Stimulated activated memory B cell treated with anti-CD40 and anti-IgM and Interleukin-4, amounts not matched to agents 10 μg/mL and 1 μg/mL and 100 μg/mL, for 72 hours (primary cell): ENCODE data around the gene IKZF3.

ENCODE experiments used
- ATAC-seq: fragments of 150-1000 bp; cut with Tn5 transposase; 2 replicates; pipeline ENCODE4 v1.10.0; 2021
- H3K27ac Mint-ChIP-seq: one replicate; pipeline ENCODE4 v1.8.0; 2022; ENCODE audit warnings: mild to moderate bottlenecking, mixed read lengths
- H3K27me3 Mint-ChIP-seq: one replicate; pipeline ENCODE4 v1.8.0; 2022; ENCODE audit warnings: mixed read lengths
- H3K36me3 Mint-ChIP-seq: one replicate; pipeline ENCODE4 v1.8.0; 2022; ENCODE audit warnings: mixed read lengths
- H3K4me1 Mint-ChIP-seq: one replicate; pipeline ENCODE4 v1.8.0; 2022; ENCODE audit warnings: mixed read lengths
- H3K4me3 Mint-ChIP-seq: one replicate; pipeline ENCODE4 v1.8.0; 2022; ENCODE audit warnings: mild to moderate bottlenecking, moderate library complexity, mixed read lengths
- H3K9me3 Mint-ChIP-seq: one replicate; pipeline ENCODE4 v1.8.0; 2022; ENCODE audit warnings: mixed read lengths

Gene IKZF3

DNA sequence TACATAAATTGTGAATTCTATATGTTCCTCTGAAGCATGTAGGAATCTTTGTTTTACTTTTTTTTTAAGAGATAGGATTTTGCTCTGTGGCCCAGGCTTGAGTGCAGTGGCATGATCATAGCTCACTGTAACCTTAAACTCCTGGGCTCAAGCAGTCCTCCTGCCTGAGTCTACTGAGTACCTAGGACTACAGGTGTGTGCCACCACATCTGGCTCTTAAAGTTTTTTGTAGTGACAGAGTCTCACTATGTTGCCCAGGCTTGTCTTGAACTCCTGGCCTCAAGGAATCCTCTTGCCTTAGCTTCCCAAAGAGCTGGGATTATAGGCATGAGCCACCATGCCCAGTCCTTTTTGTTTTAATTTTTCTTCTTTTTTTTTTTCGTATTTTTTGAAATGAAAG, 25.3 kb downstream of the IKZF3 start:
- no peak overlapping the region for H3K4me3 Mint-ChIP-seq
- peaks cover 70% of the 10 kb centered on the region for H3K4me1 Mint-ChIP-seq
- H3K36me3 Mint-ChIP-seq: peaks cover 68% of the 10 kb centered on the region
- H3K9me3 Mint-ChIP-seq: peaks cover 10% of the 10 kb centered on the region
- H3K27ac Mint-ChIP-seq: peak overlapping the region; percentile 70
- no peaks in the 10 kb centered on the region for H3K27me3 Mint-ChIP-seq
- no peak for ATAC-seq

DNA sequence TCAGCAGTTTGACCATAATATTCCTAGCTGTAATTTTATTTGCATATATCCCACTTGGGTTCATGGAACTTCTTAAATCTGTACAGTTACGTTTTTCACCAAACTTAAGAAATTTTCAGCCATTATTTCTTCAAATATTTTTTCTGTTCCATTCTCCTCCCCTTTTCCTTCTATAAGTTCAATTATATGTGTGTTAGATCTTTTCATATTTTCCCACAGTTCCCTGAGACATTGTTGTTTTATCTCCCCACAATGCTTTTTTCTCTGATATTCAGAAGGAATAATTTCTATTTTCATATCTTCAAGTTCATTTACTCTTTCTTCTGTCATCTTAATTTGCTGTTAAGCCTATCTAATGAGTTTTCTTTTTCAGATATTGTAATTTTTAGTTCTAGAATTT, 26.1 kb downstream of the IKZF3 start:
- Mint-ChIP-seq H3K36me3 (peaks cover 75% of the 10 kb centered on the region), H3K9me3 (peaks cover 10% of the 10 kb centered on the region), H3K4me3 (no peak overlapping the region), H3K27ac (peak overlapping the region; percentile 70), H3K4me1 (peaks cover 69% of the 10 kb centered on the region), H3K27me3 (no peaks in the 10 kb centered on the region)
- no peak for ATAC-seq

DNA sequence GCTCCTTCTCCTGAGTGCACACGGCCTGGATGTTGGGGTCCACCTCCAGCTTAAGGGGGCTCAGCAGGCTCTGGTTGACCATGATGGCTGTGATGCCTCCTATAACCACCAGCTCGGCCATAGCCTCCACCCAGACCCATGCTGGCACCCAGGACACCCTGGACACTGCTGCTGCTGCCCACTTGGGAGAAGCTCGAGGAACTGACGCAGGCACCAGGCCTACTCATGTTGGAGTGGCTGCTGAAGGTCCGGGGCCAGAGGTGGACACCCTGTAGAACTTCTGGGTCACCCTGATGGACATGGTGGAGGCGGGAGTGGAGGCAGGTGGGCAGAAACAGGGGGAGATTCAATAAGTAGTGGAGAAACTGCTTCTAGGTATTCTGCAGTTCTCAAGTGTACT, 28.0 kb downstream of the IKZF3 start:
- ATAC-seq: no peak
- H3K36me3 Mint-ChIP-seq: peaks cover 88% of the 10 kb centered on the region
- H3K9me3 Mint-ChIP-seq: peaks cover 10% of the 10 kb centered on the region
- no peak overlapping the region for H3K4me3 Mint-ChIP-seq
- peaks cover 62% of the 10 kb centered on the region for H3K4me1 Mint-ChIP-seq
- no peaks in the 10 kb centered on the region for H3K27me3 Mint-ChIP-seq
- H3K27ac Mint-ChIP-seq: peak overlapping the region; percentile 65

DNA sequence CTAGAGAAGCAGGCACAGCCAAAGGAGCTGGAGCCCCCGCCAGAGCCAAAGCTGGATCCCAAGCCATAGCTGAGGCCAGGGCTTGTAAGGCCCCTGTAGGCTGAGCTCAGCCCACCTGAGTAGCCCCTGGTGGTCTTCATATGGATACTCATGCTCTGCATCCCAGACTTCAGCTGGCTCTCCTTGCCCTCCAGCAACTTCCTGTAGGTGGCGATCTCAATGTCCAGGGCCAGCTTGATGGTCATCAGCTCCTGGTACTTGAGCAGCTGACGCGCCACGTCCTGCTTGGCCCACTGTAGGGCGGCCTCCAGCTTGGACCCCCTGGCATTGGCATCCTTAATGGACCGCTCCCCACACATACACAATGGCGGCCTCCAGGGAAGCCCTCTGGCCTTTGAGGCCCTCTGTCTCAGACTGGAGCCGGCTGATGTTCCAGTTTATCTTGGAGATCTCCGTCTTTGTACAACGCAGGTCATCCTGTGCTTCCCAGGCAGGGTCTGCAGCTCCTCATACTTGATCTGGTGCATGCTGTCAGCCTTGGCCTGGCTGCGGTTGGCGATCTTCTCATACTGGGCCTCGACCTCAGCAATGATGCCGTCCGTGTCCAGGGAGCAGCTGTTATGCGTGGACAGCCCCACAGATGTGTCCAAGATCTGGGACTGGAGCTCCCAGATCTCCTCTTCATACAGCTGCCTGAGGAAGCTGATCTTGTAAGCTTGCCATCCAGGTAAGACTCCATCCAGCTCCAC, 28.9 kb downstream of the IKZF3 start:
- Mint-ChIP-seq H3K36me3 (peaks cover 88% of the 10 kb centered on the region), H3K9me3 (peaks cover 10% of the 10 kb centered on the region), H3K4me3 (no peak overlapping the region), H3K4me1 (peaks cover 54% of the 10 kb centered on the region), H3K27ac (peak overlapping the region; percentile 84), H3K27me3 (no peaks in the 10 kb centered on the region)
- ATAC-seq: no peak

DNA sequence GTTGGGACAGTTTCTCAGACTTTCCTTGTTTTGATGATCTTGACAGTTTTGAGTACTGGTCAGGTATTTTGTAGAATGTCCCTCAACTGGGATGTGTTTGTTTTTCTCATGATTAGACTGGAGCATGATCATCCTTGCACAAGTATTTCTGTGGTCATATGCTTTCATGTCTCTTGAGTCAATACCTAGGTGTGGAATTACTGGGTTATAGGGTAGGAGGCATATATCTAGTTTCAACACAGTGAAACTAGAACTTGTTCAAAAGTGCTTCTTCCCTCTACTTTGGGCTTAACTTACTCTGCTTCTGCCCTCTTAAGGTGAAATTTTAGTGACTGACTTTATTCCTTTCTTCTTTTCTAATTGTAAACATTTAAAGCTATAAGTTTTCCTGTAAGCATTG, 30.1 kb downstream of the IKZF3 start:
- Mint-ChIP-seq H3K27me3 (no peaks in the 10 kb centered on the region), H3K36me3 (peaks cover 85% of the 10 kb centered on the region), H3K9me3 (peaks cover 10% of the 10 kb centered on the region), H3K4me1 (peaks cover 50% of the 10 kb centered on the region), H3K27ac (peak overlapping the region; percentile 84), H3K4me3 (no peak overlapping the region)
- no peak for ATAC-seq

DNA sequence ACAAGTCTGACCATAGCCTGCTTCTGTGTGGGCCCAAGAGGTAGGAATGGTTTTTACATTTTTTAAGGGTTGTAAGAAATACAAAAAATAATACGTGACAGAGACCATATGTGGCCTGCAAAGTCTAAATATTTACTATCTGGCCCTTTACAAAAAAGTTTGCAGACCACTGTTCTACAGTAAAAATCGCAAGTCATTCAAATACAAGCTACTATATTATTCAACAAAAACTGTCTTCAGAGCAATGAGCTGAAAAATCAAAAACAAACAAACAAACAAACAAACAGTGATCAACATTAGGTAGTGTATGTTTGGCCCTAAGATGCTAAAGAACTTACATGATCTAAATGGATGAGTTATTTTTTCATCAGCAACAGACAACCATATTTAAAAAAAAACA, 32.5 kb downstream of the IKZF3 start:
- H3K36me3 Mint-ChIP-seq: peaks cover 90% of the 10 kb centered on the region
- no peak for ATAC-seq
- H3K27me3 Mint-ChIP-seq: no peaks in the 10 kb centered on the region
- H3K9me3 Mint-ChIP-seq: peaks cover 2% of the 10 kb centered on the region
- H3K4me1 Mint-ChIP-seq: peaks cover 50% of the 10 kb centered on the region
- no peak overlapping the region for H3K27ac Mint-ChIP-seq
- no peak overlapping the region for H3K4me3 Mint-ChIP-seq

DNA sequence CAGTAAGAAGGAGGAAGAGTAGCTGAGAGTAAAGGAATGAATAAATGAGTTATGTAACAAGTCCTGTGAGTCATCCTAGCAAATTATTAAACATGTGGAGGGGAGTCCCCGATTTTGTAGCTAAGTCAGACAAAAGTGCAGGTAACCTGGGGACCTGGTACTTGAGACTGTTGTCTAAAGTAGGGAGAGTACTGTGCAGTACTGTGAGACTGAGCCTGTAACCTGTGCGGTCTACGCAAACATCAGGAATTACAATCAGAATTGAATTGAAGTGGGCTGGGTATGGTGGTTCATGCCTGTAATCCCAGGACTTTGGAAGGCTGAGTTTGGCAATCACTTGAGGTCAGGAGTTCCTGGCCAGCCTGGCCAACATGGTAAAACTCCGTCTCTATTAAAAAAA, 35.7 kb downstream of the IKZF3 start:
- peak overlapping the region; percentile 69 for H3K27ac Mint-ChIP-seq
- no peaks in the 10 kb centered on the region for H3K27me3 Mint-ChIP-seq
- H3K9me3 Mint-ChIP-seq: peaks cover 11% of the 10 kb centered on the region
- peaks cover 25% of the 10 kb centered on the region for H3K4me1 Mint-ChIP-seq
- H3K4me3 Mint-ChIP-seq: no peak overlapping the region
- H3K36me3 Mint-ChIP-seq: peaks cover 93% of the 10 kb centered on the region
- no peak for ATAC-seq

DNA sequence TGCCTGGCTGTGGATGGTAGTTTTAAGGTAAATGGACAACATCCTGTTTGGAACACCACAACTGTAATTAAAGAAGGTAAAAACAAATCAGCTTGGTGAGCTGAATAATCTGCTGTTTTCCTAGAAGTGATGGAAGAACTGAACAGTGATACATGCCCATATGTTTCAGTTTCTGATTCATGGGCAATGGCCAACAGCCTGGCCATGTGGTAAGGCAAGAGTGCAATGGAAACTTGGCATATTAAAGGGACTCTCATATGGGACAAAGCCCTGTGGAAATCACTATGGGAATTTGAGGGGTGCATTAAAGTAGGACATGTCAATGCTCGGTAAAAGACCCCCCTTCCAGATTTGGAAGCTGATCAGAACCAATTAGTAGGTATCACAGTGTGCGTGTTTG, 37.8 kb downstream of the IKZF3 start:
- Mint-ChIP-seq H3K27ac (peak overlapping the region; percentile 32), H3K27me3 (no peaks in the 10 kb centered on the region), H3K36me3 (peaks cover 93% of the 10 kb centered on the region), H3K9me3 (peaks cover 18% of the 10 kb centered on the region), H3K4me3 (no peak overlapping the region), H3K4me1 (peaks cover 32% of the 10 kb centered on the region)
- no peak for ATAC-seq

DNA sequence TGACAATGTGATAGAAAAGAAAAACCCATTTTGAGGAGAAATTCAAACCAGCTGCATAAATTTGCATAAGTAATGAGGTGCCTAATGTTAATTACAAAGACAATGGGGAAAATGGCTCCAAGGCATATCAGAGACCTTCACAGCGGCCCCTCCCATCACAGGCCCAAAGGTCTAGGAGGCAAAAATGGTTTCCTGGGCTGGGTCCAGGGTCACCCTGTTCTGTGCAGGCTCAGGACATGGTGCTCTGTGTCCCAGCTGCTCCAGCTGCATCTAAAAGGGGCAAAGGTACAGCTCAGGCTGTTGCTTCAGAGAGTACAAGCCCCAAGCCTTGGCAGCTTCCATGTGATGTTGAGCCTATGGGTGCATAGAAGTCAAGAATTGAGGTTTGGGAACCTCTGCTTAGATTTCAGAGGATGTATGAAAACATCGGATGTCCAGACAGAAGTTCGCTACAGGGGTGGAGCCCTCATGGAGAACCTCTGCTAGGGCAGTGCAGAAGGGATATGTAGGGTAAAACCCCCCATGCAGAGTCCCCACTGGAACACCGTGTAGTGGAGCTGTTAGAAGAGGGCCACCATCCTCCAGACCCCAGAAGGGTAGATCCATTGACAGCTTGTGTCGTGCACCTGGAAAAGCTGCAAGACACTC, 40.6 kb downstream of the IKZF3 start:
- Mint-ChIP-seq H3K4me3 (no peak overlapping the region), H3K36me3 (peaks cover 92% of the 10 kb centered on the region), H3K27me3 (no peaks in the 10 kb centered on the region), H3K27ac (peak overlapping the region; percentile 90), H3K4me1 (peaks cover 51% of the 10 kb centered on the region), H3K9me3 (peaks cover 18% of the 10 kb centered on the region)
- no peak for ATAC-seq

DNA sequence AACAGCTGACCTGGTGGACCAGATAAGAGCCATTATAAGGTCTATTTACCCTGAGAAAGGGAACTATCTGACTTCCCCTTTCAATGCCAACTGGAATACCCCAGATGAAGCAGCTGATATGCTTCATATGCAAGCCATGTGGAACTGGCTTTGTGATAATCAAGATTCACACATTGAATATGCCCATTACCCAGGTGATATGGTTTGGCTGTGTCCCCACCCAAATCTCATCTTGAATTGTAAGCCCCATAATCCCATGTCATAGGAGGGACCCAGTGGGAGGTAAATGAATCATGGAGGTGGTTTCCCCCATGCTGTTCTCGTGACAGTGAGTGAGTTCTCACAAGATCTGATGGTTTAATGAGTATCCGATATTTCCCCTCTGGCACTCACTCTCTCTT, 42.1 kb downstream of the IKZF3 start:
- Mint-ChIP-seq H3K36me3 (peaks cover 81% of the 10 kb centered on the region), H3K9me3 (peaks cover 18% of the 10 kb centered on the region), H3K27me3 (no peaks in the 10 kb centered on the region), H3K27ac (peak overlapping the region; percentile 90), H3K4me1 (peaks cover 45% of the 10 kb centered on the region), H3K4me3 (peak overlapping the region; percentile 12)
- ATAC-seq: peak; percentile 81

DNA sequence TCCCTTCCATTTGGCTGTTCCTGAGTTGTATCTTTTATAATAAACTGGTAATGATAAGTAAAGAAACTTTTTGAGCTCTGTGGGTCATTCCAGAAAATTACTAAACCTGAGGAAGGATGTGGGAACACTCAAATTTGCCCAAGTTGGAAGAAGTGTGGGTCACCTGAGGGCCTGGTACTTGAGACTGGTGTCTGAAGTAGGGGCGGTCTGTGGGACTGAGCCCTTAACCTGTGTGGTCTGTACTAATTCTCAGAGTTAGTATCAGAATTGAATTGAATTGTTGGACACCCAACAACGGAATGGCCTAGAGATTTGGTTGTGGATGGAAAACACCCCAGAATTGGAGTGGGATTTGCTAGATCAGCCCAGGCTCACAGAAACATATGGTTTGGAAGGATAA, 43.1 kb downstream of the IKZF3 start:
- H3K27me3 Mint-ChIP-seq: no peaks in the 10 kb centered on the region
- peaks cover 71% of the 10 kb centered on the region for H3K36me3 Mint-ChIP-seq
- ATAC-seq: no peak
- peaks cover 45% of the 10 kb centered on the region for H3K4me1 Mint-ChIP-seq
- no peak overlapping the region for H3K4me3 Mint-ChIP-seq
- peak overlapping the region; percentile 90 for H3K27ac Mint-ChIP-seq
- H3K9me3 Mint-ChIP-seq: peaks cover 18% of the 10 kb centered on the region

DNA sequence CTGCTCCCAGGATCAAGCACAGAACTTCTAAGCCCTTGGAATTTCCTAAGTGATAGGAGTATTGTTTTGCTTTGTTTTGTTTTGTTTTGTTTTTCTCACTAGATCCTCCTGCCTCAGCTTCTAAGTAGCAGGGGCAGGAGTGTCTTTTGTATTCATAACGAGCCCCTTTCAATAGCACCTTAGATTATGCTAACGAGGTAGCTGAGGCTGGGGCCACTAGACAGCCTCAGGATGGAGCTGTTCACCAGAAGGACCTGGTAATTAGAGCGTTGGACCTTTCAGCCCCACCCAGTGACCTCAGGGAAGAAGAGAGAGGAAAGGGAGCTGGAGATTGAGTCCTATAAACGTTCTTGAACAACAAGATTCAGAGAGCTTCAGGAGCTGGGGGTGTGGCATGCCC, 43.6 kb downstream of the IKZF3 start:
- peaks cover 70% of the 10 kb centered on the region for H3K36me3 Mint-ChIP-seq

DNA sequence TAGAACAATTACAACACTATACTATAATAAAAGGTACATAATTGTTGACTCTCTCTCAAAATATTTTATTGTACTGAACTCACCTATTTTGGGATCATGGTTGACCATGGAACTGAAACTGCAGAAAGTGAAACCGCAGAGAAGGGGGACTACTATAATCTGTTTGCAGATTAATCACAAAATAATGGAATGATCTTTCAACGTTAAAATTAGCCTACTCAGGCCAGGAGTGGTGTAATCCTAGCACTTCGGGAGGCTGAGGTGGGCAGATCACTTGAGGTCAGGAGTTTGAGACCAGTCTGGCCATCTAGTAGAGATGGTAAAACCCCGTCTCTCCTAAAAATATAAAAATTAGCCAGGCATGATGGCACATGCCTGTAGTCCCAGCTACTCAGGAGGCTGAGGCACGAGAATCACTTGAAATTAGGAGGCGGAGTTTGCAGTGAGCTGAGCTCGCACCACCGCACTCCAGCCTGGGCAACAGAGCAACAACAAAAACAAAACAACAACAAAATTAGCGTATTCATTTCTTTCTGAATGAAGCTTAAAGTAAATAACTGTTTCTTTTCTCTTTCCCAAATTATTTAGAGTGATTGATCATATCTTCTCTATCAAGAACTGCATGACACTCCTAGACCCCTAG, 45.6 kb downstream of the IKZF3 start:
- no peak for ATAC-seq
- peaks cover 6% of the 10 kb centered on the region for H3K9me3 Mint-ChIP-seq
- H3K27me3 Mint-ChIP-seq: no peaks in the 10 kb centered on the region
- H3K27ac Mint-ChIP-seq: peak overlapping the region; percentile 90
- peak overlapping the region; percentile 42 for H3K4me3 Mint-ChIP-seq
- H3K36me3 Mint-ChIP-seq: peaks cover 70% of the 10 kb centered on the region
- H3K4me1 Mint-ChIP-seq: peaks cover 63% of the 10 kb centered on the region

More for the DNA sequence above, 43.6 kb downstream of the IKZF3 start:
- ATAC-seq: no peak
- peaks cover 47% of the 10 kb centered on the region for H3K4me1 Mint-ChIP-seq
- H3K4me3 Mint-ChIP-seq: peak overlapping the region; percentile 35
- H3K9me3 Mint-ChIP-seq: peaks cover 18% of the 10 kb centered on the region
- no peaks in the 10 kb centered on the region for H3K27me3 Mint-ChIP-seq
- H3K27ac Mint-ChIP-seq: peak overlapping the region; percentile 90

DNA sequence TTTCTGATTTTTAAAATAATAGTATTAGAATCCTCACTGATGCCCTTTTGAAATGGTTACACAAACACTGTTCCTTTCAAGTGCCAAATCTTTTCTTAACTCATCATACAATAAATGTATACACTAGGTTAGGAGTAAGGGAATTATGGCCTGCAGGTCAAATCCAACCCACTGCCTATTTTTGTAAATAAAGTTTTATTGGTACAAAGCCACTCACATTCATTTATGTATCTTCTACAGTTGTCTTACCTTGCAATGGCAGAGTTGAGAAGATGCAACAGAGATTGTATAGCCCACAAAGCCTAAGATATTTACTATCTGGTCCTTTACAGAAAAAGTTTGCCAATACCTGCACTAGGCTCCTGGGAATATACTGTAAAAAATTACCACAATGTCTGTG, 47.8 kb downstream of the IKZF3 start:
- H3K4me1 Mint-ChIP-seq: peaks cover 58% of the 10 kb centered on the region
- no peak overlapping the region for H3K27ac Mint-ChIP-seq

DNA sequence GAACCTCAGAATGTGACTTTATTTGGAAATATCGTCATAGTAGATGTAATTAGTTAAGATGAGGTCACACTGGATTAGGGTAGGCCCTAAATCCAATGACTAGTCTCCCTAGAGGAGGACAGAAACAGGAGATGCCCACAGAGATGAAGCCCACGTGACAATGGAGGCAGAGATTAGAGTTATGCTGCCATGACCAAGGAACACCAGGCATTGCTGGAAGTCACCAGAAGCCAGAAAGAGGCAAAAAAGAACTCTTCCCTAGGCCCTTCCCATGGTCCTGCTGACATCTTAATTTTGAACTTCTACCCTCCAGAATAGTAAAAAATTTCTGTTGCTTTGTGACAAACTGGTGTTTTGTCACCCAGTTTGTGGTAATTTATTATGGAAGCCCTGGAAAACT, 49.6 kb downstream of the IKZF3 start:
- H3K4me1 Mint-ChIP-seq: peaks cover 50% of the 10 kb centered on the region
- ATAC-seq: no peak
- peaks cover 4% of the 10 kb centered on the region for H3K9me3 Mint-ChIP-seq
- peaks cover 60% of the 10 kb centered on the region for H3K36me3 Mint-ChIP-seq
- no peak overlapping the region for H3K4me3 Mint-ChIP-seq
- no peaks in the 10 kb centered on the region for H3K27me3 Mint-ChIP-seq
- H3K27ac Mint-ChIP-seq: peak overlapping the region; percentile 72

More for the DNA sequence above, 47.8 kb downstream of the IKZF3 start:
- ATAC-seq: no peak
- Mint-ChIP-seq H3K27me3 (no peaks in the 10 kb centered on the region), H3K4me3 (no peak overlapping the region), H3K9me3 (peaks cover under 1% of the 10 kb centered on the region), H3K36me3 (peaks cover 70% of the 10 kb centered on the region)
